ENCODE data around the gene ZBTB2.

ZBTB2 gene

GRCh38 chr6:151403919-151404308, 12.6 kb upstream of the ZBTB2 start:
- ATAC-seq (ENCODE audit: insufficient read depth, low read depth) (no peak), DNase-seq (no peak)
- TF ChIP-seq EZH2 (IDR thresholded peaks at IDR 0.05; ENCODE audit: borderline replicate concordance, low read depth, low read length, severe bottlenecking) (no peak), CTCF (IDR thresholded peaks at IDR 0.05; ENCODE audit: borderline replicate concordance, extremely low read depth, low read length, poor library complexity, severe bottlenecking) (no peak)
- no peaks in the 10 kb centered on the region for H3K27me3 ChIP-seq (ENCODE audit: insufficient read depth, low read length, poor library complexity)
- H2AFZ ChIP-seq (ENCODE audit: low read depth, low read length) = no peak overlapping the region
- H3K4me2 ChIP-seq (ENCODE audit: insufficient read depth, low read length) = no peak overlapping the region
- H4K20me1 ChIP-seq (ENCODE audit: insufficient read depth, low read length) = peaks cover 62% of the 10 kb centered on the region
- H3K4me3 ChIP-seq (ENCODE audit: low read depth in 1 of 2, low read length in 2 of 2) = no peak overlapping the region
- H3K36me3 ChIP-seq (ENCODE audit: insufficient read depth, low read length) = peaks cover 79% of the 10 kb centered on the region
- no peak overlapping the region for H3K27ac ChIP-seq (ENCODE audit: low read length)
- peaks cover 74% of the 10 kb centered on the region for H3K79me2 ChIP-seq (ENCODE audit: insufficient read depth, low read length)
- H3K9me3 ChIP-seq (ENCODE audit: insufficient read depth, low read length, severe bottlenecking) = no peaks in the 10 kb centered on the region
- no peaks in the 10 kb centered on the region for H3K4me1 ChIP-seq (ENCODE audit: insufficient read depth, low read length)
- H3K9ac ChIP-seq (ENCODE audit: low read depth, low read length) = no peak overlapping the region

- peaks cover 73% of the 10 kb centered on the region for H4K20me1 ChIP-seq (ENCODE audit: insufficient read depth, low read length)
- no peak for ATAC-seq (ENCODE audit: insufficient read depth, low read depth)
- no peak overlapping the region for H3K4me2 ChIP-seq (ENCODE audit: insufficient read depth, low read length)
- DNase-seq = no peak
- H2AFZ ChIP-seq (ENCODE audit: low read depth, low read length) = no peak overlapping the region
- H3K27ac ChIP-seq (ENCODE audit: low read length) = no peak overlapping the region
- no peak for TF ChIP-seq CTCF (IDR thresholded peaks at IDR 0.05; ENCODE audit: borderline replicate concordance, extremely low read depth, low read length, poor library complexity, severe bottlenecking)
- no peak for TF ChIP-seq EZH2 (IDR thresholded peaks at IDR 0.05; ENCODE audit: borderline replicate concordance, low read depth, low read length, severe bottlenecking)
- H3K9me3 ChIP-seq (ENCODE audit: insufficient read depth, low read length, severe bottlenecking) = no peaks in the 10 kb centered on the region
- no peaks in the 10 kb centered on the region for H3K27me3 ChIP-seq (ENCODE audit: insufficient read depth, low read length, poor library complexity)
- peaks cover 91% of the 10 kb centered on the region for H3K79me2 ChIP-seq (ENCODE audit: insufficient read depth, low read length)
- no peak overlapping the region for H3K9ac ChIP-seq (ENCODE audit: low read depth, low read length)
- 0 out of 2 replicates have a peak, but pooled peaks cover 5% of the 10 kb centered on the region for H3K4me1 ChIP-seq (ENCODE audit: insufficient read depth, low read length)
- peaks cover 76% of the 10 kb centered on the region for H3K36me3 ChIP-seq (ENCODE audit: insufficient read depth, low read length)
- H3K4me3 ChIP-seq (ENCODE audit: low read depth in 1 of 2, low read length in 2 of 2) = no peak overlapping the region
Measured at GRCh38 chr6:151402228-151402627, 10.9 kb upstream of the ZBTB2 start.

- peaks cover 74% of the 10 kb centered on the region for H4K20me1 ChIP-seq (ENCODE audit: insufficient read depth, low read length)
- TF ChIP-seq EZH2 (IDR thresholded peaks at IDR 0.05; ENCODE audit: borderline replicate concordance, low read depth, low read length, severe bottlenecking) (no peak), CTCF (IDR thresholded peaks at IDR 0.05; ENCODE audit: borderline replicate concordance, extremely low read depth, low read length, poor library complexity, severe bottlenecking) (no peak)
Measured at GRCh38 chr6:151400473-151400872, 9.1 kb upstream of the ZBTB2 start.

GRCh38 chr6:151399679-151400078, 8.3 kb upstream of the ZBTB2 start:
- H3K4me1 ChIP-seq (ENCODE audit: insufficient read depth, low read length) = peaks cover 13% of the 10 kb centered on the region; the same call in 1 of the 2 replicates
- no peak overlapping the region for H3K27ac ChIP-seq (ENCODE audit: low read length)
- H3K79me2 ChIP-seq (ENCODE audit: insufficient read depth, low read length) = peaks cover 96% of the 10 kb centered on the region
- H3K4me2 ChIP-seq (ENCODE audit: insufficient read depth, low read length) = no peak overlapping the region
- ATAC-seq (ENCODE audit: insufficient read depth, low read depth) = no peak
- H4K20me1 ChIP-seq (ENCODE audit: insufficient read depth, low read length) = peaks cover 80% of the 10 kb centered on the region
- DNase-seq = no peak
- H3K4me3 ChIP-seq (ENCODE audit: low read depth in 1 of 2, low read length in 2 of 2) = no peak overlapping the region
- TF ChIP-seq EZH2 (IDR thresholded peaks at IDR 0.05; ENCODE audit: borderline replicate concordance, low read depth, low read length, severe bottlenecking) = no peak
- no peak for TF ChIP-seq CTCF (IDR thresholded peaks at IDR 0.05; ENCODE audit: borderline replicate concordance, extremely low read depth, low read length, poor library complexity, severe bottlenecking)
- H3K9me3 ChIP-seq (ENCODE audit: insufficient read depth, low read length, severe bottlenecking) = no peaks in the 10 kb centered on the region
- H3K36me3 ChIP-seq (ENCODE audit: insufficient read depth, low read length) = peaks cover 62% of the 10 kb centered on the region
- no peak overlapping the region for H3K9ac ChIP-seq (ENCODE audit: low read depth, low read length)
- H3K27me3 ChIP-seq (ENCODE audit: insufficient read depth, low read length, poor library complexity) = no peaks in the 10 kb centered on the region
- no peak overlapping the region for H2AFZ ChIP-seq (ENCODE audit: low read depth, low read length)

More at GRCh38 chr6:151400473-151400872, 9.1 kb upstream of the ZBTB2 start:
- Histone ChIP-seq H3K4me1 (ENCODE audit: insufficient read depth, low read length) (peaks cover 9% of the 10 kb centered on the region; the same call in 1 of the 2 replicates), H3K27me3 (ENCODE audit: insufficient read depth, low read length, poor library complexity) (no peaks in the 10 kb centered on the region), H3K36me3 (ENCODE audit: insufficient read depth, low read length) (peaks cover 65% of the 10 kb centered on the region), H3K79me2 (ENCODE audit: insufficient read depth, low read length) (peaks cover 95% of the 10 kb centered on the region), H3K4me2 (ENCODE audit: insufficient read depth, low read length) (no peak overlapping the region), H3K9me3 (ENCODE audit: insufficient read depth, low read length, severe bottlenecking) (no peaks in the 10 kb centered on the region), H3K27ac (ENCODE audit: low read length) (no peak overlapping the region), H3K4me3 (ENCODE audit: low read depth in 1 of 2, low read length in 2 of 2) (no peak overlapping the region), H3K9ac (ENCODE audit: low read depth, low read length) (no peak overlapping the region), H2AFZ (ENCODE audit: low read depth, low read length) (no peak overlapping the region)
- no peak for DNase-seq
- no peak for ATAC-seq (ENCODE audit: insufficient read depth, low read depth)
